NCI-H2196 treated with DMSO at 0.1 percent for 48 hours (cell line): ENCODE measurements around the gene STK32C.

Experiments used
- DNase-seq: peaks from one replicate; lab custom pipeline; 2025; ENCODE audit not compliant: unreplicated experiment; lab: John Stamatoyannopoulos, UW

STK32C gene

DNA sequence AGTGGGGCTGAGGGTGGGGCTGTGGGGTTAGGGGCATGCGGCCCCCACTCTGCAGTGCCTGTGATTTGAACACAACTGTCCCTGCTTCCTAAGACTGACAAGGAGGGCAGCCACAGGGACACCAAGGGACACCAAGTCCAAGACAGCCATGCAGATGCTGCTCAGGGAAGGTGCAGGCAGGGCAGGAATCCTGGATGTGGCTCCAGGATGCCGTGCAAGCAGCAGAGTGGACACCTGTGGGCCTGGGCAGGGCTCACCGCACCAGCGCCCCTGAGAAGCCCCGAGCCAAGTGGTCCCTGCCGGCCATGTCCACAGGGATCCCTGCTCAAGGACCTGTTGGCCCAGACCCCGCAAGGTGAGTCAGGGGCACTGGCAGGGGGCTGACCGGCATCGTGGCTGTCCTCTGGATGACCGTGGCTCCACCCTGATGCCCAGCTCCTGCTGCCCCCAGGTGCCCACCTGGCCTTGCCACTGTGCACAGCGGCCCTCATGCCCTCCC lies 58.5 kb downstream of the STK32C start:
- no peak for DNase-seq

DNA sequence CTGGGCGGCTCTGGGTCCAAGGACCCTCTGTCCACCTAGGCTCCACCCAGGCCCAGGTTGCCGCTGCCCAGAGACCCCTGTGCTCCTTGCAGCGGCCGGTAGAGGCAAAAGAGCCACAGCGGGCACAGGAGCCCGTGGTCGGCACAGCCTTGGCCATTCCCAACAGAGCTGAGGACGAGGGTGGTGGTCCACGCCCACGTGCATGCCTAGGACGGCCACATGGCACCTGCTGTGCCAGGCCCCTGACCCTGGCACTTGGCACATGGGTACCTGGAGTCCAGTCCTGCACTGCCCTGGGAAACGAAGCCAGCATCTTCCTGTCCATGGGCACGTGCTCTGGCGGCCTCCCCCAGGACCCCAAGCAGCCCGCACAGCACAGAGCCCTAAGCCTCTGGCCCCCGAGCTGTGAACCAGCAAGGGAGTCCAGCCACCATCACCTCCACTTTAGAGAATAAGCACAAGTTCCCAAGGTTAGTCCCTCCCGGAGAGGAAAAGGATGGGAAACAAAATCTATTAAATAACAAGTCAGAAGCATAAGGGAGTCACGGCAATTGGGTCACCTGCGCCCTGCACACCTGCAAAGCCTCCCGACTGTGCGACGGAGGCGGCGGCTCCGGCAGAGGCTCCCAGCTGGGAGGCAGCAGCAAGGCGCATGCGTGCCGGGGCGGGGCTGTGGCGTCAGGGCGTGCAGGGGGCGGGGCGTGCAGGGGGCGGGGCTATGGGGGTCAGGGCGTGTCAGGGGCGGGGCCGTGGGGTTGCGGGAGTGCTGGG lies 59.1 kb downstream of the STK32C start:
- no peak for DNase-seq

DNA sequence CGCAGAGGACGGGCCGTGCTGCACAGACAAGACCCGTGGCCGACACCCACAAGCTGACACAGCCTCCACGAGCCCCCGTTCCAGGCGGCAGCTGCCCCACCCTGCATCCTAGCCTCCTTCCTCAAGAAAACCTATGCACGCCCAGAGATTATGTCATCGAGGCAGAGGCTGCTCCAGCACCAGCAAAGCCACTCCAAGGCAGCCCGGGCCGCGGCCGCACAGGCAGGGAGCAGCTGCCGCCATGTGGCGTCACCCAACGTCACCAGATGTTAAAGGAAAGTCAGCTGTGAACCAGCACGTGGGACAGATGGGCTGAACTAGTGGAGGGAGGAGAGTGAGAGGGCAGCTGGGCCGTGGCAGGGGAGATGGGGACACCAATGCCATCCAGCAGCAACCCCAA lies 59.8 kb downstream of the STK32C start:
- DNase-seq: no peak

- DNase-seq: no peak
These were observed 61.5 kb downstream of the STK32C start for GRCh38 chr10:132246296-132246695.

GRCh38 chr10:132245056-132245455 lies 62.7 kb downstream of the STK32C start:
- no peak for DNase-seq

DNA sequence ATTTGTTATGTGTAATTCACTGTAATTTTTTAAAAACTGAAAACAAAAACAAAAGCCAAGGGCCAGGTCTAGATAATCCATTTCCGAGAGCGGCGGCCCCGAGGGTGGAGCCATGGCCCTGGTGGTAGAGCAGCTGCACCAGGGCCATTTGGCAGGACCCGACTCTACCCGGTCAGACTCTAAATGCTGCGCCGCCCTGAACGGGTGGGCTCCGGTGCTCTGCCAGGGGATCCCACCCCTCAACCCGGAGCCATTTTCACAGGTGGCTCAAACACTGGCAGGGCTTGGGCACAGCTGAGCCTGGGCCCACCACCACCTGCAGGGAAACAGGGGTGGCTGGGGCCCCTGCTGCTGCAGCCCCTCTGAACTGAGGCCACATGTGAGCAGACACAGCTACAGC lies 64.1 kb downstream of the STK32C start:
- DNase-seq: no peak

DNA sequence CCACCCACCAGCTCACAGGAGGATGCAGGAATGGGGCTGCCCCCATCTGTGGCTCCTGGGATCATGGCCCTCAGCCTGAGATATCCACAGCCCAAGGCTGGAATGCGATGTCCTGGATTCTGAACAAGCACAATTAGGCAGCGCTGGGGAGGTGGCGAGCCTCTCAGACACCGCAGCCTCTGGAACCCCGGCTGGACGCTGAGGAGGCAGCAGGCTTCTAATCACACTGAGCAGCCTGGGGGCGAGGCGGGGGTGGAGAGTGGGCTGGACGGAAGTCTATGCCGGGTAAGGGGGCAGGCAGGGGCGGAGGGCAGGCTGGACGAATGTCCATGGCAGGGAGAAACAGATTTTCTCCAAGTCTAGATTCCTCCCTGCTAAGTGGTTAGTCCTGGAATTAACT lies 64.6 kb downstream of the STK32C start:
- DNase-seq: no peak

- DNase-seq: no peak
These were observed 65.5 kb downstream of the STK32C start for GRCh38 chr10:132242103-132242840.

DNA sequence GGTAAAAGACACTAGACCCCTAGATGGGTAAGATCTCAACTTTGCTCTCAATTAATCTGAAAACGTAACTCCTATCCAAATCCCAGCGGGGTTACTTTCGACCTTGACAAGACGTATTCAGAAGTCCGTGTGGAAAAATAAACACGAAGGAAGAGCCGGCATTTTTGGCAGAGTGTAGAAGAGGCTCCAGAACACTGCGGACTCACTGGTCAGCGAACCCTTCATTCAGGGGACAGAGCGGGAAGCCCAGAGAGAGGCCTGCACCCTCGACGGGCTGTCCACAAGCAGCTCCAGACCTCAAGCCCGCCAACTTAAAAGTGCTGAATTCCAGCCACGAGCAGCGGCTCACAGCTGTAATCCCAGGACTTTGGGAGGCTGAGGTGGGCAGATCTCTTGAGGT lies 66.3 kb downstream of the STK32C start:
- DNase-seq: no peak

DNA sequence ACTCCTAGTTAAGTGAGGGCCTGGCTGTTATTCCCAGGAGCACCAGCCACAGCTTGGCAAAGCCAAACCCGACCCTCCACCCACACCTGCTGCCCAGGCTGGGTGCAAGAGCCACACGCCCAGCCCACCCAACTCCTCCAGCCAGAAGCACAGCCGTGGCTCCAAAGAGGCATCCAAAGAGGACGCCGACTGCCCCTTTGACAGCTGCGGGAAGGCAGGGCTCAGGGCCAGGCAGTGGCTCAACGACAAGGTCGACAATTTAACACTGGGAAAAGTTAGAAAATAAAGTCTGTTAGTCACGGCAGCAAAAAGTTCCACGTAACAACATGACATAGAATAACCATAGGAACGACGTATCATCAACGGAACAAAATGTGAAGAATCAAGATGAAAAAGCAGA lies 66.7 kb downstream of the STK32C start:
- no peak for DNase-seq

DNA sequence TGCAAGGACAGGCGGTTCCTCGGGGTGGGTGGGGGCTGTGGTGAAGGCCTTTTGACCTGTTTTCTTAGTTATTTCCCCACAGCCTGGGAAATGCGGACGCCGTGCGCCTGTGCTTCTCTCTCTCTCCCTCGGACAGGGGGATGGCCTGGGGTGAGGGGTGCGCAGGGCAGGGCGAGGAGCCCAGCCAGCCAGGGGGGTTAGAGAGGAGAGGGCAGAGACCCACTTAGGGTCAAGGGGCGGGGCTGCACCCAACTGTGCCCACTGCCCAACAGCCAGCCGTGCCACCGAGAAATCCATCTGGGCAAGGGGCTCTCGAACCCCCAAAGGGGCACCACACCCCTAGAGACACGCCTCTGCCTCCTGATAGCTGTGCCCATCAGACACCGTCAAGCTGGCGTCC lies 67.2 kb downstream of the STK32C start:
- DNase-seq: no peak

- no peak for DNase-seq
These were observed 67.6 kb downstream of the STK32C start for GRCh38 chr10:132240156-132240555.

- no peak for DNase-seq
These were observed 68.4 kb downstream of the STK32C start for GRCh38 chr10:132239126-132240031.

- DNase-seq: no peak
These were observed 69.2 kb downstream of the STK32C start for GRCh38 chr10:132238371-132239125.

- DNase-seq: no peak
These were observed 69.9 kb downstream of the STK32C start for GRCh38 chr10:132237871-132238270.

GRCh38 chr10:132237396-132237795 lies 70.4 kb downstream of the STK32C start:
- no peak for DNase-seq

DNA sequence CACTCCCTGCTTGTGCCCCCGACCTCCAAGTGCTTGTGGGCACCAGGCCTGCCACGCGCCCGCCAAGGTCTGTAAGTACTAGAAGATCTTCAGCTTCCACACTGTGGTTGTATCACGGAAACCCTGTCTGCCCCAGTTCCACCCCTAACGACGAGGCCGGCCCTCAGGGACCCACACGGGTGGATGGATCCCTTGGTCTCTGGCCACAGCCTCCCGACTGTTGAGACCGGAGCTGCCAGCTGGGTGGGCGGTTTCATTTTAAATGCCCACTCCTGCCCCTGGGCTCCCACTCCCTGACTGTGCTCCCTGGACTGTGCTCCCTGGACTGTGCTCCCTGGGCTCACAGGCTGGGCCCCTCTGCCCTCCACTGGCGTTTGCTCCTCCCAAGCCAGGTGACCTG lies 70.9 kb downstream of the STK32C start:
- DNase-seq: no peak

DNA sequence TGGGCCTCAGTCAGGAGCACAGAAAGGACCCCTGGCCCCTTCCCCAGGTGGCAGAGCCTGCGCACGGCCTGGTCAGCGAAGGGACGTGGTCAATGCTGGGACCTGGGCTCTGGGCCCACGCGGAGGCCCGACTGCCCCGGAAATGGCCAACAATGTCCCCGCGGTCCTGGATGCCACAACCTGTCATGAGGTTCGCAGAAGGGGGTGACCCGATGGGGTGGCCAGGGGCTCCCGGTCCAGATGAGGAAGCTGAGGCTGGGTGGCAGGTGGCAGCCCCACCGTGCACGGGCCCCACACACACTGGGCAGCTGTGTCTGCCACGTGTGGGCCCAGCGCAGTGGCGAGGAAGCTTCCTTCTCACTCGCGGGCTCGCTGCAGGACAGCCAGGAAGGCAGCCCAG lies 71.6 kb downstream of the STK32C start:
- DNase-seq: no peak

GRCh38 chr10:132234860-132235259 lies 72.9 kb downstream of the STK32C start:
- no peak for DNase-seq

- no peak for DNase-seq
These were observed 74.2 kb downstream of the STK32C start for GRCh38 chr10:132233501-132234085.
